DMS79 treated with DMSO at 0.1 percent for 48 hours (cell line): ENCODE measurements around the gene ARIH1.
"Not testable (repeated sequence)": the region's sequence is repeated elsewhere in the genome, so short reads cannot be mapped to it uniquely, and the experiment has no call there.

Experiments
- DNase-seq: peaks from one replicate; lab custom pipeline; 2025; lab: John Stamatoyannopoulos, UW

The ARIH1 gene, protein sequence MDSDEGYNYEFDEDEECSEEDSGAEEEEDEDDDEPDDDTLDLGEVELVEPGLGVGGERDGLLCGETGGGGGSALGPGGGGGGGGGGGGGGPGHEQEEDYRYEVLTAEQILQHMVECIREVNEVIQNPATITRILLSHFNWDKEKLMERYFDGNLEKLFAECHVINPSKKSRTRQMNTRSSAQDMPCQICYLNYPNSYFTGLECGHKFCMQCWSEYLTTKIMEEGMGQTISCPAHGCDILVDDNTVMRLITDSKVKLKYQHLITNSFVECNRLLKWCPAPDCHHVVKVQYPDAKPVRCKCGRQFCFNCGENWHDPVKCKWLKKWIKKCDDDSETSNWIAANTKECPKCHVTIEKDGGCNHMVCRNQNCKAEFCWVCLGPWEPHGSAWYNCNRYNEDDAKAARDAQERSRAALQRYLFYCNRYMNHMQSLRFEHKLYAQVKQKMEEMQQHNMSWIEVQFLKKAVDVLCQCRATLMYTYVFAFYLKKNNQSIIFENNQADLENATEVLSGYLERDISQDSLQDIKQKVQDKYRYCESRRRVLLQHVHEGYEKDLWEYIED

GRCh38 chr15:72473614-72474465 is at the start of gene ARIH1:
Gene ARIH1, plus strand, starts transcription at chr15:72474330. Its CDS starts 310 bp downstream, at chr15:72474640.
- peak; percentile 68 for DNase-seq

DNA sequence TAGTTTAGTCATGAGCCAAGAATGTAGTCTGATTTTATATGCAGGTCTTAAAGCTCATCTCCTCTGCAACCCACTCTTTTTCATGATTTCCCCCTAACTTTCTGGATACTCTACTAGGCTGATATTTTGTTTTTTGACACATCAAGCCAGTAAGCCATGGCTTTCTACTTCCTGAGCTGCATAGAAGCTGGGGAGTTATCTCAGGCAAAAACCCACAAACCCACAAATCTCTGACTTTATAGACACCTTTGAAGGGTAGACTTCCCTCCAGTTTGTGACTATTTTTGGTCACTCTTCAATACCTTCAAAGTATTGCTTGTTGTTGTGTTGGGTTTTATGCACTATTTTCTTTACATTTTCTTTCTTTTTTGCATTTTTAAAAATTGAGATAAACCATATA is 47.4 kb upstream of the ARIH1 start:
- DNase-seq: no peak

DNA sequence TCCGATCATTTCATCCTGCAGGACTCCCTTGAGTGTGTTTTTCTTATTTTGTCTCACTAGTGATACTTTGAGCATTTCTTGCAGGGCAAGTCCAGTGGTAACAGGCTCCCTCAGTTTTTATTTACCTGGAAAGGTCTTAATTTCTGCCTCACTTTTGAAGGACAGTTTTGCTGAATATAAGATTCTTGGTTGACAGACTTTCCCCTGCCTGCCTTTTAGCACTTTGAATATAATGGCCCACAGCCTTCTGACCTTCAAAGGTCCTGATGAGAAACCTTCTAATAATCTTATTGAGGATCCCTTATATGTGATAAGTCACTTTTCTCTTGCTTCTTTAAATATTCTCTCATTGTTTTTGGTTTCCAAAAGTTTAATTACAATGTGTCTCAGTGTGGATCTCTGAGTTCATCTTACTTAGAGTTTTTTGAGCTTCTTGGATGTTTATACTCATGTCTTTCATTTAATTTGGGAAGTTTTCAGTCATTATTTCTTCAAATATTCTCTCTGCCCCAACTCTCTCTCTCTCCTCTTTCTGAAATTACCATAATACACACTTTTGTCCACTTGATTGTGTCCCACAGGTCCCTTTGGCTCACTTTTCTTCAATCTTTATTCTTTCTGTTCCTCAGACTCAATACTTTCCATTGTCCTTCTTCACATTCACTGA is 36.3 kb upstream of the ARIH1 start:
- no peak for DNase-seq

DNA sequence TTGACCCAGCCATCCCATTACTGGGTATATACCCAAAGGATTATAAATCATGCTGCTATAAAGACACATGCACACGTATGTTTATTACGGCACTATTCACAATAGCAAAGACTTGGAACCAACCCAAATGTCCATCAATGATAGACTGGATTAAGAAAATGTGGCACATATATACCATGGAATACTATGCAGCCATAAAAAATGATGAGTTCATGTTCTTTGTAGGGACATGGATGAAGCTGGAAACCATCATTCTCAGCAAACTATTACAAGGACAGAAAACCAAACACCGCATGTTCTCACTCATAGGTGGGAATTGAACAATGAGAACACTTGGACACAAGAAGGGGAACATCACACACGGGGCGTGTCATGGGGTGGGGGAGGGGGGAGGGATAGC is 31.3 kb upstream of the ARIH1 start:
- not testable (repeated sequence) for DNase-seq

DNA sequence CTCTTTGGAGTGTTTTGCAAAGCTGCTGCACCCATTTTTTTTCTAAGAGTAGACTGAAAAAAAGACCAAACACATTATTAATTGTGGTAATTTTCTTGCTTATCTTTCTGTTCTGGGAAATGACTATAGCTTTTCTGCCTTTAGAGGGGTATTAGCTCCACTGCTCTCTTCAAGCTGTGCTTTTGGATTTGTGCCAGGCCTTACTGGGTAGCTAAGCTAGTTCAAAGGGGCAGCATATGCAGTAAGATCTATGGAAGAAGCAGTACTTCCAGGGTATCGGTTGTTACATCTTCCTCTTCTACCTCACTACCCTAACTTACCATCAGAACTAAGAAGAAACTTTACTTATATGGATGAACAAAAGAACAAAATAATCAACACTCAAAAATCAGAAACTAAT is 28.7 kb upstream of the ARIH1 start:
- DNase-seq: no peak

DNA sequence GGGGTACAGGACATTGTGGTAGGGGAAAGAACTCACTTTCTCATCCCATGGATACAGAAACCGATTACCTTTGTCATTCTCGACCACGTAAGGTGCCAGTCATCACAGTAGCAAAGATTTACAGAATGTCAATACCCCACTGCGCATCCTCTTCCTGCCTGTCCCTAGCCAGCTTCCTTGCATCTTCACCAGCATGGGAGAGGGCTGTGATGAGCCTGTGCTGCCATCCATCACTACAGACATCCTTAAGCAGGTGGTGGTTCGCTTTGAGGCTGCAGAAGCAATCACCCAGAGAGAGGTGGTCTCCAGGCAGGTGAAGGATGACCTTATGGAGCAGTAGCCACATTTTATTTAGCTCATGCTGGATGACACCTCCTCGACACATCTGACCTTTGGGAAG is 23.3 kb upstream of the ARIH1 start:
- no peak for DNase-seq

- DNase-seq: no peak
Observed at GRCh38 chr15:72451224-72451623, 22.9 kb upstream of the ARIH1 start.

GRCh38 chr15:72456684-72457083 is 17.4 kb upstream of the ARIH1 start:
- DNase-seq: no peak

- no peak for DNase-seq
Observed at GRCh38 chr15:72460402-72460801, 13.7 kb upstream of the ARIH1 start.

DNA sequence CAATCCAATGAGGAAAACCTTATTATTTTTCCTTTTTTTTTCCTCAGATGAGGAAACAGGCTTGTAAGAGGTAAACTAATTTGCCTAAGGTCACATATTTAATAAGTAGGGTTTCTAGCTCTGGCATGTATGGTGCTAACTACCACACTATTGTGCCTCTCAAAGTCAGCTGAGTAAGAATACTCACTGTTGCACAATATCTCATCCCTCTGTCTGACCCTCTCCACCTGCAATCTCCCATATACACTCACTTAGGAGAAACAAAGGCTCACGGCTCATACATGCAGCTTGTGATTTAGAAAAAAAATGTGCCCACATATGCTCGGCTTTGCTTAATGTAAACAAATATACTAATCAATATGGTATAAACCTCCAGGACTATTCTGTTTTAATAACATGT is 10.4 kb upstream of the ARIH1 start:
- DNase-seq: no peak

GRCh38 chr15:72464251-72464650 is 9.9 kb upstream of the ARIH1 start:
- no peak for DNase-seq

GRCh38 chr15:72468103-72468502 is 6.0 kb upstream of the ARIH1 start:
- no peak for DNase-seq

GRCh38 chr15:72472992-72473610 is 1.0 kb upstream of the ARIH1 start:
- no peak for DNase-seq

DNA sequence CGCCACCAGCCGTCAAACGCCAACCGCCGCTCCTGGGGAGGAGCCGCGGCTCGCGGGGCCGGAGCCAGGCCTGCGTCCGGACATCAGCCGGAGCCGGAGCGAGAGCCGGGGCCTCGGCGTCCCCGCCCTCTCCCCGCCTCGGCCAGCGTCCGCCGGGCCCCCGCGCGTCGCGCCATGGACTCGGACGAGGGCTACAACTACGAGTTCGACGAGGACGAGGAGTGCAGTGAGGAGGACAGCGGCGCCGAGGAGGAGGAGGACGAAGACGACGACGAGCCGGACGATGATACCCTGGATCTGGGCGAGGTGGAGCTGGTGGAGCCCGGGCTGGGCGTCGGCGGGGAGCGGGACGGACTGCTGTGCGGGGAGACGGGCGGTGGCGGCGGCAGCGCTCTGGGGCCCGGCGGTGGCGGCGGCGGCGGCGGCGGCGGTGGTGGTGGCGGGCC is 359 bp downstream of the ARIH1 start:
- no peak for DNase-seq

GRCh38 chr15:72474912-72475628 is 940 bp downstream of the ARIH1 start:
- DNase-seq: peak; percentile 38

- DNase-seq: no peak
Observed at GRCh38 chr15:72475674-72476073, 1.5 kb downstream of the ARIH1 start.

GRCh38 chr15:72476330-72476729 is 2.2 kb downstream of the ARIH1 start:
- not testable (repeated sequence) for DNase-seq

DNA sequence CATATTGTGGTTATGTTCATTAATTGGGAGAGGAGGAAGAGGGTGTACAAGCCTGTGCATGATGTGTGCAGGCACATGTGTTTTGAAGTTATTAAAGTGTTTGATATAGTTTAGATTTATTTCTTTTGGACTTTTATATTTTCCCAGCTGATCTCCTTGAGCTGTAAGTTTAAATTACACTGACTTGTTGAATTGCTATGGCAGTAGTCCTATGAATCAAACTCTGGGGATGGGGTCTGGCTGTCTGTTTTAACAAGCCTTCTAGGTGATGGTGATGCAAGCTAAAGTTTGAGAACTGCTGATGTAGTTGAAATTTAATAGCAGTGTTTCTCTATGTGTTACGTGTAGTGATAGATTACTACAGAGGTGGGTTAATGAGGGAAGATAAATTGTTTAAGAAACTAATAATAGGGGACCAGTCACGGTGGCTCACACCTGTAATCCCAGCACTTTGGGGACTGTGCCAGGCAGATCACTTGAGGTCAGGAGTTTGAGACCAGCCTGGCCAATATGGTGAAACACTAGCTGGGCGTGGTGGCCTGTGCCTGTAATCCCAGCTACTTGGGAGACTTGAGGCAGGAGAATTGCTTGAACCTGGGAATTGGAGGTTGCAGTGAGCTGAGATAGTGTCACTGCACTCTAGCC is 7.0 kb downstream of the ARIH1 start:
- no peak for DNase-seq

- DNase-seq: no peak
Observed at GRCh38 chr15:72482275-72482674, 8.1 kb downstream of the ARIH1 start.

DNA sequence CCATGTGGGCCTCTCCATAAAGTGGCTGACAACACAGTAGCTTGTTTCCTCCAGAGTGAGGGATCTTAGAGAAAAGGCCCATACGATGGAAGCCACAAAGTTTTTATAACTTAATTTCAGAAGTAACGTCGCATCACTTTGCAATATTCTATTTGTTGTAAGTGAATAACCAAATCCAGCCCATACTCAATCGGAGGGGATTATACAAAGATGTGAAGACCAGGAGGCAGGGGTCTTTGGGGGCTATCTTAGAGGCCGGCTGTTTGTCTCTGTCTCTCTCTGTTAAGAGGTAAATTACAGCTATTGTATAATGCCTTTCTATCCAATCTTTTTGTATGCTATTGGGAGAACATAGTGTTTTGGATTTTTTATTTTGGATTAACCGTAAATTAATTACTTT is 9.1 kb downstream of the ARIH1 start:
- no peak for DNase-seq

DNA sequence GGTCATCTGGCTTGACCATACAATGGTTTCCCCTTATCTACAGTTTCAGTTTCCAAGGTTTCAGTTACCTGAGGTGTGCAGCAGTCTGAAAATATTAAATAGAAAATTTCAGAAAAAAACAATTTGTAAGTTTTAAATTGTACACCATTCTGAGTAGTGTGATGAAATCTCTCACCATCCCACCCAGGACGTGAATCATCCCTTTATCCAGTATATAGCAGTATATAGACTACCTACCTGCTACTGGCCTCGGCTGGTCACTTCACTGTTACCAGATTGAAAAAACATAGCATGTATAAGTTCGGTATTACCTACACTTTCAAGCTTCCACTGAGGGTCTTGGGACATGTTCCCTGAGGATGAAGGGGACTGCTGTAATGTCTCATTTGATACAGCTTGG is 12.0 kb downstream of the ARIH1 start:
- no peak for DNase-seq
